HG03571 (cell line): ENCODE data around the gene GJB6.

ENCODE experiments used
- ATAC-seq: cut with Tn5 transposase; IDR thresholded peaks from one replicate; pipeline ENCODE4 v1.9.1; 2021; ENCODE audit not compliant: unreplicated experiment

The GJB6 gene

GRCh38 chr13:20227730-20228129 lies 4.4 kb downstream of the GJB6 start:
- ATAC-seq: no peak

- ATAC-seq: no peak
Measured at GRCh38 chr13:20227288-20227687, 4.8 kb downstream of the GJB6 start.

GRCh38 chr13:20222553-20222952 lies 9.6 kb downstream of the GJB6 start:
- no peak for ATAC-seq

GRCh38 chr13:20221772-20222171 lies 10.3 kb downstream of the GJB6 start:
- ATAC-seq: no peak

GRCh38 chr13:20219577-20219976 lies 12.5 kb downstream of the GJB6 start:
- no peak for ATAC-seq

- no peak for ATAC-seq
Measured at GRCh38 chr13:20217168-20217567, 15.0 kb downstream of the GJB6 start.

GRCh38 chr13:20209948-20210347 lies 22.2 kb downstream of the GJB6 start:
- no peak for ATAC-seq

- no peak for ATAC-seq
Measured at GRCh38 chr13:20206698-20207235, 25.4 kb downstream of the GJB6 start.

GRCh38 chr13:20206065-20206697 lies 25.9 kb downstream of the GJB6 start:
- ATAC-seq: no peak

GRCh38 chr13:20198781-20199180 lies 33.3 kb downstream of the GJB6 start:
- ATAC-seq: no peak

GRCh38 chr13:20197361-20197834 lies 34.7 kb downstream of the GJB6 start:
- no peak for ATAC-seq

GRCh38 chr13:20195801-20196200 lies 36.3 kb downstream of the GJB6 start:
- no peak for ATAC-seq

- ATAC-seq: no peak
Measured at GRCh38 chr13:20193907-20194631, 38.0 kb downstream of the GJB6 start.

- ATAC-seq: no peak
Measured at GRCh38 chr13:20193162-20193906, 38.8 kb downstream of the GJB6 start.

- no peak for ATAC-seq
Measured at GRCh38 chr13:20192836-20193161, 39.3 kb downstream of the GJB6 start, which contains the start of gene GJB2. TSS of gene GJB2 (minus strand) at chr13:20192938. CDS start at chr13:20189581, 3,357 bp downstream.

- no peak for ATAC-seq
Measured at GRCh38 chr13:20192158-20192835, 39.8 kb downstream of the GJB6 start.

- no peak for ATAC-seq
Measured at GRCh38 chr13:20191311-20192157, 40.6 kb downstream of the GJB6 start.

GRCh38 chr13:20190481-20191310 lies 41.4 kb downstream of the GJB6 start:
- ATAC-seq: no peak

- no peak for ATAC-seq
Measured at GRCh38 chr13:20190076-20190475, 42.0 kb downstream of the GJB6 start.
